ENCODE data around the gene TDRD3. TPM values are rescaled to one million over a fixed set of nuclear protein-coding genes. Genes with fewer than 3 reads are reported as not detected.

TDRD3 gene
- total RNA-seq, 1 experiment from 2014 or later = 17.3 TPM

DNA sequence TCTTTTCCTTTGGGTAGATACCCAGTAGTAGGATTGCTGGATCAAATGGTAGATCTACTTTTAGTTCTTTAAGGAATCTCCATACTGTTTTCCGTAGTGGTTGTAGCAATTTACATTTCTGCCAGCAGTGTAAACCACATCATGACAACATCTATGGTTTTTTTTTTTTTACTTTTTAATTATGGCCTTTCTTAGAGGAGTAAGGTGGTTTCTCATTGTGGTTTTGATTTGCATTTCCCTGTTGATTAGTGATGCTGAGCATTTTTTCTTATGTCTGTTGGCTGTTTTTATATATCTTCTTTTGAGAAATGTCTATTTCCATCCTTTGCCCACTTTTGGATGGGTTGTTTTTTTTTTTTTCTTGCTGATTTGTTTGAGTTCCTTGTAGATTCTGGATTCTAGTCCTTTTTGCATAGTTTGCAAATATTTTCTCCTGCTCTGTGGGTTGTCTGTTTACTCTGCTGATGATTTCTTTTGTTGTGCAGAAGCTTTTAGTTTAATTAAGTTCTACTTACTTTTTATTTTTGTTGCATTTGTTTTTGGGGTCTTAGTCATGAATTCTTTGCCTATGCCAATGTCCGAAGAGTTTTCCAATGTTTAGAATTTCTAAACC lies 38.8 kb downstream of the TDRD3 start:
- intact Hi-C loops (cut with micrococcal nuclease; ENCODE audit: unreplicated experiment) = loop anchor here (10.0 kb wide), 1 partner anchor 751 kb away; no protein-coding TSS in a partner anchor
- Histone ChIP-seq H3K27me3 (ENCODE audit: insufficient read depth, low read depth) (no peaks in the 10 kb centered on the region), H3K36me3 (ENCODE audit: low read depth) (no peaks in the 10 kb centered on the region), H3K27ac (no peak overlapping the region), H3K79me2 (ENCODE audit: low read depth) (no peaks in the 10 kb centered on the region), H3K4me3 (no peak overlapping the region), H4K20me1 (ENCODE audit: insufficient read depth) (no peaks in the 10 kb centered on the region), H3K4me1 (replicated peaks; ENCODE audit: insufficient read depth) (no peaks in the 10 kb centered on the region), H2AFZ (no peak overlapping the region), H3F3A (ENCODE audit: insufficient read depth, low read depth) (no peaks in the 10 kb centered on the region), H3K9me2 (ENCODE audit: insufficient read depth) (no peaks in the 10 kb centered on the region), H3K4me2 (no peak overlapping the region), H3K9me3 (ENCODE audit: insufficient read depth, low read depth) (no peaks in the 10 kb centered on the region)
- no TSS peak for BruUV-seq (replicated peaks)
- POLR2A ChIA-PET (ENCODE audit: unreplicated experiment) = no interaction called here
- TF ChIP-seq, protein P1, sequence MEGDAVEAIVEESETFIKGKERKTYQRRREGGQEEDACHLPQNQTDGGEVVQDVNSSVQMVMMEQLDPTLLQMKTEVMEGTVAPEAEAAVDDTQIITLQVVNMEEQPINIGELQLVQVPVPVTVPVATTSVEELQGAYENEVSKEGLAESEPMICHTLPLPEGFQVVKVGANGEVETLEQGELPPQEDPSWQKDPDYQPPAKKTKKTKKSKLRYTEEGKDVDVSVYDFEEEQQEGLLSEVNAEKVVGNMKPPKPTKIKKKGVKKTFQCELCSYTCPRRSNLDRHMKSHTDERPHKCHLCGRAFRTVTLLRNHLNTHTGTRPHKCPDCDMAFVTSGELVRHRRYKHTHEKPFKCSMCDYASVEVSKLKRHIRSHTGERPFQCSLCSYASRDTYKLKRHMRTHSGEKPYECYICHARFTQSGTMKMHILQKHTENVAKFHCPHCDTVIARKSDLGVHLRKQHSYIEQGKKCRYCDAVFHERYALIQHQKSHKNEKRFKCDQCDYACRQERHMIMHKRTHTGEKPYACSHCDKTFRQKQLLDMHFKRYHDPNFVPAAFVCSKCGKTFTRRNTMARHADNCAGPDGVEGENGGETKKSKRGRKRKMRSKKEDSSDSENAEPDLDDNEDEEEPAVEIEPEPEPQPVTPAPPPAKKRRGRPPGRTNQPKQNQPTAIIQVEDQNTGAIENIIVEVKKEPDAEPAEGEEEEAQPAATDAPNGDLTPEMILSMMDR (conservative IDR thresholded peaks at IDR 0.05) = no peak
- TF ChIP-seq EZH2 (IDR thresholded peaks at IDR 0.05; ENCODE audit: low read depth) = no peak
- no peak for DNase-seq
- CTCF ChIA-PET = no interaction called here

DNA sequence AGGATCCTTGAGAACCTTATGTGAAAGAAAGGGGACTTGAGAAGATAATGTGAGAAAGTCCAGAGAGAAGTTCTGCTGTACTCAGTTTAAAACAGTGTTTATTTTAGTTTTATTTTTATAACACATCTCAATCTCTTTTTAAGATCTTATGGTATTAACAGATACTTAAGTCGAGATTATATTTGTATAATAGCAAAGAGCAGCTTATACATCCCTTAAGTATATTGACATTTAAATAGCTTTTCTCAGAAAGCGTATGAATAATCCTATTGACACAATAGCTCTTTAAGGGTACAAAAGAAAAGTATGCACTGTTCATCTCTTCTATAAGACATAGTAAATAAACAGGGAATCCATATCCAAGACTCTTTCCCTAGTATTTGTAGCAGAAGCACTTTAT lies 42.2 kb downstream of the TDRD3 start:
- intact Hi-C loops (cut with micrococcal nuclease; ENCODE audit: unreplicated experiment) = loop anchor here (10.0 kb wide), 1 partner anchor 754 kb away; no protein-coding TSS in a partner anchor
- Histone ChIP-seq H4K20me1 (ENCODE audit: insufficient read depth) (no peaks in the 10 kb centered on the region), H3K79me2 (ENCODE audit: low read depth) (no peaks in the 10 kb centered on the region), H3K27ac (no peak overlapping the region), H3K27me3 (ENCODE audit: insufficient read depth, low read depth) (no peaks in the 10 kb centered on the region), H3K4me1 (replicated peaks; ENCODE audit: insufficient read depth) (no peaks in the 10 kb centered on the region), H3K9me2 (ENCODE audit: insufficient read depth) (no peaks in the 10 kb centered on the region), H2AFZ (no peak overlapping the region), H3K4me3 (no peak overlapping the region), H3F3A (ENCODE audit: insufficient read depth, low read depth) (no peaks in the 10 kb centered on the region), H3K36me3 (ENCODE audit: low read depth) (no peaks in the 10 kb centered on the region), H3K4me2 (no peak overlapping the region), H3K9me3 (ENCODE audit: insufficient read depth, low read depth) (no peaks in the 10 kb centered on the region)
- BruUV-seq (replicated peaks) = no TSS peak
- ChIA-PET CTCF (no interaction called here), POLR2A (ENCODE audit: unreplicated experiment) (no interaction called here)
- TF ChIP-seq EZH2 (IDR thresholded peaks at IDR 0.05; ENCODE audit: low read depth) = no peak
- TF ChIP-seq, protein P1 (conservative IDR thresholded peaks at IDR 0.05) = no peak
- DNase-seq = no peak

DNA sequence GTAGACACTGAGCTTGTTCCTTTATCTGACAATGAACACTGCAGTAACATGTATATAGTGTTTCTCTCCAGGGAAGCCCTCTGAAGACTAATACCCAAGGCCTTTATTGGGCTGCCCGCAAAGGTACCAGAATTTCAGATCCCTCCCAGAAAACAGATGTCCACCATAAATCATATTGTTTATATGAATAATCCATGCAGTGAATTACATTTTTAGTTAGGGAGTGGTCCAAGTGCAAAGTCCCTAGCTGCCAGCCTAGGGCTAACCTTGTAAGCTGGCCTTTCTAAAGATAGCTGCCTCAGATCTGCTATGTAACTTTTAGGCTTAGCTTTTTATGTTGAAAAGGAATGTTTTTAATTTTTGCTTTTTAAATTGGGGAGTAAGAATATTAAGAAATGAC lies 44.7 kb downstream of the TDRD3 start:
- BruUV-seq (replicated peaks) = no TSS peak
- no peak overlapping the region for H2AFZ ChIP-seq
- no peaks in the 10 kb centered on the region for H3K36me3 ChIP-seq (ENCODE audit: low read depth)
- ChIA-PET CTCF (no interaction called here), POLR2A (ENCODE audit: unreplicated experiment) (interaction anchor here (0.6 kb wide), 1 partner anchor 742 kb away, joined by 3 read pairs; no protein-coding TSS in a partner anchor)
- H3K9me3 ChIP-seq (ENCODE audit: insufficient read depth, low read depth) = no peaks in the 10 kb centered on the region
- no peaks in the 10 kb centered on the region for H4K20me1 ChIP-seq (ENCODE audit: insufficient read depth)
- no peaks in the 10 kb centered on the region for H3F3A ChIP-seq (ENCODE audit: insufficient read depth, low read depth)
- no peak overlapping the region for H3K4me3 ChIP-seq
- H3K9me2 ChIP-seq (ENCODE audit: insufficient read depth) = no peaks in the 10 kb centered on the region
- intact Hi-C loops (cut with micrococcal nuclease; ENCODE audit: unreplicated experiment) = loop anchor here (10.0 kb wide), 1 partner anchor 1513 kb away; no protein-coding TSS in a partner anchor
- no peak for DNase-seq
- no peak overlapping the region for H3K27ac ChIP-seq
- no peaks in the 10 kb centered on the region for H3K79me2 ChIP-seq (ENCODE audit: low read depth)
- H3K27me3 ChIP-seq (ENCODE audit: insufficient read depth, low read depth) = no peaks in the 10 kb centered on the region
- H3K4me2 ChIP-seq = no peak overlapping the region
- no peaks in the 10 kb centered on the region for H3K4me1 ChIP-seq (replicated peaks; ENCODE audit: insufficient read depth)
- TF ChIP-seq, protein P1 (conservative IDR thresholded peaks at IDR 0.05) = no peak
- TF ChIP-seq EZH2 (IDR thresholded peaks at IDR 0.05; ENCODE audit: low read depth) = no peak
